Activated T-cell treated with anti-CD3 and anti-CD28 coated beads, Interleukin-2, amount 50 U/mL, for 72 hours (primary cell): ENCODE measurements around the gene SKI. TPM values are rescaled to one million over a fixed set of nuclear protein-coding genes. Genes with fewer than 3 reads are reported as not detected.
"Not testable (repeated sequence)": the region's sequence is repeated elsewhere in the genome, so short reads cannot be mapped to it uniquely, and the experiment has no call there.

ENCODE experiments used
- ATAC-seq, 2 donors: fragments of 150-1000 bp; cut with Tn5 transposase; replicated peaks in 1 of 2; 2 replicates each; pipeline ENCODE4 v1.10.0; 2021; ENCODE audit warnings: moderate library complexity in 2 of 2, mild to moderate bottlenecking in 1 of 2
- DNase-seq, 2 donors: peaks; one replicate each; pipeline ENCODE4 v3.0.0; 2021 to 2022; ENCODE audit warnings: mixed read lengths in 1 of 2
- H3K27ac Mint-ChIP-seq: one replicate; pipeline ENCODE4 v1.8.0; 2022; ENCODE audit warnings: mild to moderate bottlenecking, moderate library complexity, mixed read lengths
- H3K27me3 Mint-ChIP-seq: one replicate; pipeline ENCODE4 v1.8.0; 2022; ENCODE audit warnings: low read depth, mixed read lengths
- H3K36me3 Mint-ChIP-seq, 2 donors: one replicate each; pipeline ENCODE4 v1.8.0; 2022; ENCODE audit warnings: mixed read lengths in 2 of 2, mild to moderate bottlenecking in 1 of 2; ENCODE audit not compliant: insufficient read depth in 2 of 2
- H3K4me1 Mint-ChIP-seq: one replicate; pipeline ENCODE4 v1.8.0; 2022; ENCODE audit warnings: low read depth, mixed read lengths
- H3K4me3 Mint-ChIP-seq, 2 donors: one replicate each; pipeline ENCODE4 v1.8.0; 2022; ENCODE audit warnings: mild to moderate bottlenecking in 2 of 2, mixed read lengths in 2 of 2, moderate library complexity in 2 of 2
- H3K9me3 Mint-ChIP-seq, 2 donors: one replicate each; pipeline ENCODE4 v1.8.0; 2022; ENCODE audit warnings: mixed read lengths in 2 of 2
- total RNA-seq, 2 donors: library from RNA; stranded (reverse); gene quantifications; one replicate each; pipeline ENCODE4 v1.2.3, GENCODE V29; 2022

The SKI gene
- total RNA-seq, 2 donors from 2014 or later = 28.5 to 32.3 TPM

DNA sequence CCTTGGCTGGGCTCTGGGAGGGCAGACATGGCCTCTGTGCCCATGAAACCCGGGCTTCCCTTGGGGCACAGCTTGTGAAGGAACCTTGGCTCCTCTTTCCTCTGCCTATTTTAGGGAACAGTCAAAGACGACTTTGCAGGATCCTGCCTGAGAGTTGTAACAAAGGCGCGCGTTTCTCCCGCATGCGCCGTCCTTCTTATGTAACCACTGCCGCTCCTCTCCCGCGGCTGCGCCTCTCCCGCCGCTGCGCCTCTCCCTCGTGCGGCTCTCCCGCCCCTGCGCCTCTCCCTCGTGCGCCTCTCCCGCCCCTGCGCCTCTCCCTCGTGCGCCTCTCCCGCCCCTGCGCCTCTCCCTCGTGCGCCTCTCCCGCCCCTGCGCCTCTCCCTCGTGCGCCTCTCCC is 103.5 kb downstream of the SKI start:
- ATAC-seq, H3K27me3 Mint-ChIP-seq, H3K36me3 Mint-ChIP-seq, H3K27ac Mint-ChIP-seq, H3K4me3 Mint-ChIP-seq, H3K4me1 Mint-ChIP-seq, H3K9me3 Mint-ChIP-seq, DNase-seq: not testable (repeated sequence)

DNA sequence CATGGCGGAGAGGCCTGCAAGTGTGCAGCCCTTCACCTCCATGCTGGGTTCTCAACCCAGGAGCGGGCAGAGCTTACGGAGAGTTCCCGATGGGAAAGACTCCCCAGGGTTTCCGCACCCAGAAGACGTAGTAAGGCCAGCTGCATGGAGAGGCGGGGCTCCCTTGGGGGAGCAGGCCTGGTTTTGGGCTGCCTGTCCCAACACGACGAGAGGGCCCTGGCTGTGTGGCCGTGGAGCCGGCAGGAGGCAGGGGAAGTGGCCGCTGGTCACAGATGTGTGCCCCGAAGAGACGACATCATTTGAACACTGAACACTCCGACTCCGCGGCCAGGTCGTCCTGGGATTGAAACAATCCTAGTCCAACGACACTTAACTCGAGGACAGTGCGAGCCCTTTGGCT is 106.2 kb downstream of the SKI start:
- Mint-ChIP-seq H3K9me3 (no peaks in the 10 kb centered on the region), H3K36me3 (no peaks in the 10 kb centered on the region), H3K4me3 (no peak overlapping the region), H3K4me1 (no peaks in the 10 kb centered on the region), H3K27ac (no peak overlapping the region), H3K27me3 (no peaks in the 10 kb centered on the region)
- ATAC-seq = no peak
- no peak for DNase-seq

DNA sequence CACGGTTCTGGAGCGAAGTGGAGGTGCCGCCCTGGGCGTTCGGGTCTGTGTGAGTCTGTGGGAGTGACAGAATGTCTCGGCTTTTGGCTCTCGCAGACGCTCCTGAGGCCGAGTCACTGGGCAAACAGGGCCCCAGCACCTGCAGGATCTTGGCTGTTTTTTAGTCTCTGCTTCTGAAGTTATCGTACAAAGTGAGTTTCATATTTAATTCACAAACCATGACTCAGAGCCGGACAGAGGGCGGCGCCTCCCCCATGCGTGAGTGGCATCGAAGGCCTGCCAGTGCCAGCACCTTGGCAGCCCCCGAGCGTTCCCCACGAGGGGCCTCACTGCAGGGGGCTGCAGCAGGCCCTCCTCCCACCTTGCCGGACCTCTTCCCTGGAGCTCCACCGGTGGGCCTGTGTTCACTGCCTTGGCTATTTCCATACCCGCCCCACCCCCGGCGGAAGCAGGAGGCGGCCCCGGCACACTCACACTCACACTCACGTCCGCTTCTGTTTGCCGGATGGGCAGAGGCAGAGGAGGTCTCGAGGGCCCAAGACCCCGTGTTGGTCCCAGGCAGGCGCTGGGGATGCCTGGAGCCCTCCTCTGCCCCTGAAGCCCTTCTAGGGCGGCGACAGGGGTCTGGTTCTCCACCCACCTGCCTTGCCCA is 106.9 kb downstream of the SKI start:
- H3K27me3 Mint-ChIP-seq = no peaks in the 10 kb centered on the region
- no peaks in the 10 kb centered on the region for H3K9me3 Mint-ChIP-seq
- H3K36me3 Mint-ChIP-seq = no peaks in the 10 kb centered on the region
- no peaks in the 10 kb centered on the region for H3K4me1 Mint-ChIP-seq
- no peak overlapping the region for H3K4me3 Mint-ChIP-seq
- DNase-seq = no peak
- ATAC-seq = no peak
- no peak overlapping the region for H3K27ac Mint-ChIP-seq

DNA sequence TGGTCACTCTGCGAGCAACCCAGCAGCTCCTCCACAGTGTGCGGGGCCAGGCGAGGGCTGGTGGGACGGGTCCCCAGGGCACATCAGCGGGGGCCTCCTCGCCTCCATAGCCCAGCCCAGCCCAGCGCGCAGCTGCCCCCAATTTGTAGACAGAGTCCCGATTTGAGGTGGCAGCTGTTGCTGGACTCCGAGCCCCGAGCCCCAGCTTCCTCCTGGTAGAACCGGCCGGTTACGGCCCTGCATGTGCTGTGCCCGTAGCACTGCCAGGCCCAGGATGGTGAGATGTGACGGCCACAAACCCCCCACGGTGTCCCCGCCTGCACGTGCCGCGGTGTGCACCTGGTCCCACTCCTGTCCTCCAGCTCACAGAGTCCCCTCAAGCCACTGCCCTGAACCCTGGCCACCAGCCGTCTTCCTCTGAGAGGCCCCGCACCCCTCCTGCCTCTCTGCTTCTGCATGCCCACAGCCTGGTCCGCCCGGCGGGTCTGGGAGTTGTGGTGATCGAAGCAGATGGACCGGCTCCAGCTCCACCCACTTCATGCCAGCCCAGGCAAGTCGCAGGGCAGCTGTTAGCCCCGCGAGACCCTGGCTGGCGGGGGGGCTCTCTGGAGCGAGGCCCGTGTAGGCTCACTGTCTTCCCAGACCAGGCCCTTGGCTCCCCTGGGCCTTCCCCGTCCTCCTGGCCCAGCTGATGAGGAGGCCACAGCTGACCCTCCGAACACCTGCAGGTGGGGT is 107.8 kb downstream of the SKI start:
- no peak overlapping the region for H3K27ac Mint-ChIP-seq
- no peak overlapping the region for H3K4me3 Mint-ChIP-seq
- DNase-seq (no peak), ATAC-seq (no peak)
- no peaks in the 10 kb centered on the region for H3K27me3 Mint-ChIP-seq
- no peaks in the 10 kb centered on the region for H3K36me3 Mint-ChIP-seq
- H3K4me1 Mint-ChIP-seq = no peaks in the 10 kb centered on the region
- no peaks in the 10 kb centered on the region for H3K9me3 Mint-ChIP-seq

DNA sequence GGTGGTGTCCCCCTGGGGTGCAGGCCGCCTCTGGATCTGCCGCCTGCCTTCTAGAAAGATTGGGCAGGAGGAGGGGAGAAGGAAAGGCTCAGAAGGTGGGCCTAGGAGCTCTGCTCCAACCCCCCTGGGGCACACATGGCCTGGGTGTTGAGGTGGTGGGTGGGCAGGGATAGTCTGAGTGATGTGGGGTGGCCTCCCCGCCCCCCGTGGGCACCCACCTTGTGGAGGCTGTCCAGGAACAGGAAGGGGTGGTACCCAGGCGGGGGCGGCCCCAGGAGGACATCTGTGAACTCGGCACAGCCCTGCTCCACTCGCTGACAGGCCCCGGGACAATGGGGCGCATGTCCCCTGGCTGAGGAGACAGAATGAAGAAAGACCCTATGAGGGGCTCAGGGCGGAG is 108.4 kb downstream of the SKI start:
- H3K36me3 Mint-ChIP-seq = no peaks in the 10 kb centered on the region

GRCh38 chr1:2337081-2337480 is 109.0 kb downstream of the SKI start:
- no peak for ATAC-seq
- H3K4me3 Mint-ChIP-seq = no peak overlapping the region
- H3K36me3 Mint-ChIP-seq = no peaks in the 10 kb centered on the region
- no peaks in the 10 kb centered on the region for H3K27me3 Mint-ChIP-seq
- no peak for DNase-seq
- no peak overlapping the region for H3K27ac Mint-ChIP-seq
- no peaks in the 10 kb centered on the region for H3K9me3 Mint-ChIP-seq
- H3K4me1 Mint-ChIP-seq = no peaks in the 10 kb centered on the region

More for the DNA sequence above, 108.4 kb downstream of the SKI start:
- Mint-ChIP-seq H3K9me3 (no peaks in the 10 kb centered on the region), H3K4me1 (no peaks in the 10 kb centered on the region), H3K27me3 (no peaks in the 10 kb centered on the region), H3K27ac (no peak overlapping the region), H3K4me3 (no peak overlapping the region)
- DNase-seq (no peak), ATAC-seq (no peak)

- ATAC-seq (no peak), DNase-seq (no peak)
- no peaks in the 10 kb centered on the region for H3K36me3 Mint-ChIP-seq
- H3K27me3 Mint-ChIP-seq = no peaks in the 10 kb centered on the region
- H3K4me3 Mint-ChIP-seq = no peak overlapping the region
- H3K9me3 Mint-ChIP-seq = no peaks in the 10 kb centered on the region
- H3K4me1 Mint-ChIP-seq = no peaks in the 10 kb centered on the region
- H3K27ac Mint-ChIP-seq = no peak overlapping the region
These were observed 109.4 kb downstream of the SKI start for GRCh38 chr1:2337501-2337900.

DNA sequence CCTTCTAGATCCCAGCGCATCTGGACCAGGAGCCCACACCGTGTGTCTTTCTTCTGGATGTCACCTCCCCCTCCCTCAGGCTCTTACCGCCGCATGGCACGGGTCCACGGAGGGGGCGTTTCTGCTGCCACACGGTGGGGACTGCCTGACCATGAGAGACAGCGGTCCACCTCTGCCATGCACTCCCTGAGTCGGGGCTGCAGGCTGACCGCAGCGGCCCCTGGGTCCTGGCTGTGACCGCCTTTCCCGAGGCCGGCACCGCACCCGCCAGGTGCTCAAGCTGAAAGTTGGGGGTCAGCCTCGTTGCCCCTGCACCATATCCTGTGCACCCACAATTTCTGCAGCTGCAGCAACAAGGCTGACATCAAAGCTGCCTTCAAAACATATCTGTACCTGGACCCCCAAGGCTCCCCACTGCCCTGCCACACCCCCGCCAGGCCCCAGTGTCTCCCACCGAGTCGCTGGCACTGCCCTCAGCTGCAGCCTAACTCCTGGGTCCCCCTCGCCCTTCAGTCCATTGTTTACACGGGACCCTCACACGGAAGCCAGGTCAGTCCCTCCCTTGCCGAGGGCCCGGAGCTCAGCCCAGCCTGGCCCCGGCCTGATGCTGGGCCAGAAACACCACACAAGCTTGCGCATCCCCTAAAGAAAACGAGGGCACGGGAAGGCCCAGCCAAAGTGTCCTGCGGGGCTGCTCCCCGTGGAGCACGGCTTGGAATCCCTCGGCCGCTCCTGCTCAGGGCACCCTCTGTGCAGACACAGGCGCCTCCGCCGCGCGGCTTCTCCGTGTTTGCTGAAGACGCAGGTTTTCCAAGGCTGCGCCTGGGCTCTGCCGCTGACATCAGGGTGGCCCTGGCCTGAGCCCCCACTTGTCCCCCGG is 111.3 kb downstream of the SKI start:
- no peak overlapping the region for H3K4me3 Mint-ChIP-seq
- no peaks in the 10 kb centered on the region for H3K9me3 Mint-ChIP-seq
- no peak for DNase-seq
- no peak overlapping the region for H3K27ac Mint-ChIP-seq
- no peaks in the 10 kb centered on the region for H3K36me3 Mint-ChIP-seq
- no peaks in the 10 kb centered on the region for H3K27me3 Mint-ChIP-seq
- no peak for ATAC-seq
- no peaks in the 10 kb centered on the region for H3K4me1 Mint-ChIP-seq

- no peak overlapping the region for H3K27ac Mint-ChIP-seq
- no peaks in the 10 kb centered on the region for H3K27me3 Mint-ChIP-seq
- ATAC-seq (no peak), DNase-seq (no peak)
- no peaks in the 10 kb centered on the region for H3K9me3 Mint-ChIP-seq
- H3K4me1 Mint-ChIP-seq = no peaks in the 10 kb centered on the region
- H3K4me3 Mint-ChIP-seq = no peak overlapping the region
- H3K36me3 Mint-ChIP-seq = no peaks in the 10 kb centered on the region
These were observed 112.2 kb downstream of the SKI start for GRCh38 chr1:2340086-2340917.

DNA sequence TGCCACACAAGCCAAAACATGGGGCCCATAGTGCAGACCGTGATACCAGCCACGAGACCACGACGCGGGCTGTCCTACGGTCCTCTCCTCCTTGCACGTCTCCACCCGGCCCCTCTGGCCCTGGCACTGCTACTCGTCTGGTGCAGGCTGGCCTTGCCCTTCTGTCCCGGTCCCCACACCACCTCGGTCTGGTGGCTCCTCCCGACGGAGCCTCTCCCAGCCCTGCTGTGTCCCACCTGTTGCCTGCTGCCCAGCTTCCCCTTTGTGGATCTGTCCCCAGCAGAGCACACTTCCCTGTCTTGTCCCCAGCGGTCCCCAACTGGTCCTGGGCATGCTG is 112.8 kb downstream of the SKI start:
- Mint-ChIP-seq H3K4me1 (no peaks in the 10 kb centered on the region), H3K27me3 (no peaks in the 10 kb centered on the region), H3K9me3 (no peaks in the 10 kb centered on the region), H3K4me3 (no peak overlapping the region), H3K27ac (no peak overlapping the region), H3K36me3 (no peaks in the 10 kb centered on the region)
- DNase-seq = no peak
- ATAC-seq = no peak

DNA sequence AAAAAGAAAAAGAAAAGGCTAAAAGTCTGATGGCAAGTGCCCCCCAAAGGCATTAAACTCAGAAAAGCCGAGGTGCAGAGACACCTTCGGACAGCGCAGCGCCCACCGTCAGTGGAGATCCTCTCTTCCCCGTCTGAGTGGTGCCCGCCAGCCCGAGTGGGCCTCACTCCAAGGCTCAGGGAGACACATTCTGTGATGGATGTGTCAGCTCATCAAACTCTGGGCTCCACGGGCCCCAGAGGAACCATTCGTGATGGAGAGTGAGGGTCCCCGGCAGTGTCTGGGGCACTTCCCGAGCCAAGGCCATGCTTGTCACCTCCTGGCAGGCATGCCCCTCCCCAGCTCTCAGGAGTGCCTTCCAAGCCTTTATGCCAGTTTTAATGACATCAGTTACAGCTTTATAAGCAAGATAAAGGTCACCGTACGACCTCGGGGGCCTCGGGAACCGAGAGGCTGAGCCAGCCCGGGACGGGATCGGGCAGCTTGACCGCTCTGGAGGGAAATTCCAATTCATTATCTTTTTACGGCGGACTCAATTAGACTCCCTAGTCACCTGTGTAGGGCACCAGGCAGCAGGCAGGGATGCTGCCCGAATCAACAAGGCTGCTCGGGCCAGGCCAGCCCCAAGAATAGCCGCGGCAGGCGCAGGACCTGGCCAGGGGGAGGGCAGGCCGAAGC is 113.7 kb downstream of the SKI start:
- no peaks in the 10 kb centered on the region for H3K9me3 Mint-ChIP-seq
- H3K4me1 Mint-ChIP-seq = no peaks in the 10 kb centered on the region
- ATAC-seq = no peak
- no peaks in the 10 kb centered on the region for H3K36me3 Mint-ChIP-seq
- DNase-seq = no peak
- no peaks in the 10 kb centered on the region for H3K27me3 Mint-ChIP-seq
- no peak overlapping the region for H3K4me3 Mint-ChIP-seq
- H3K27ac Mint-ChIP-seq = no peak overlapping the region

DNA sequence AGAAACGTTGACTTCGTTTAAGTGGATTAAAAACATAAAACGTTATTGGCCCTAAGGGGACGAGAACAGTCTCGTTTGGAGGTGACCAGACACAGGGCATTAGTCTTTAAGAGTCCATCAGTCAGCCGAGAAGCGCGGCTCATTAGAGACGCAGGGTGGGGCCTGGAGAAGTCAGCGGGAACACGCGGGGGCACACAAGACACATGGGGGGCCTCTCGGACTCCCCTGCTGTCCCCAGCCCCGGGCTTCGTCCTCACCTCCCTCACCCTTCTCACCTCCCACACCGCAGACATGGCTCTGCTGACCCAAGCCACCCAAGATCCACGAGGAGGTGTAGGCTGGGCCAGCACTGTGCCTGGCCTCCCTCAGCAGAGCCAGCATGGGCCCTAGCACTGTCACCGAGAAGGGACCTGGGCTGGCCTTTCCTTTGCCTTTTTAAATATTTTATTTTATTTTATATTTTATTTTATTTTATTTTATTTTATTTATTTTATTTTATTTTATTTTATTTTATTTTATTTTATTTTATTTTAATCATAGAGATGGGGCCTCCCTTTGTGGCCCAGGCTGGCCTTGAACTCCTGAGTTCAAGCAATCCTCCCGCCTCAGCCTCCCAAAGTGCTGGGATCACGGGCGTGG is 114.4 kb downstream of the SKI start:
- Mint-ChIP-seq H3K4me3 (no peak overlapping the region), H3K27me3 (no peaks in the 10 kb centered on the region), H3K27ac (no peak overlapping the region), H3K36me3 (no peaks in the 10 kb centered on the region), H3K4me1 (no peaks in the 10 kb centered on the region), H3K9me3 (no peaks in the 10 kb centered on the region)
- DNase-seq = no peak
- ATAC-seq = no peak
